RWPE1 (cell line): ENCODE data around the gene UBA3.

Experiments used
- CTCF ChIA-PET: fragments of 350-600 bp; sonication (Branson Sonifier 250); formaldehyde crosslinking; extraction: SDS; loops from one replicate; lab custom pipeline; 2021; lab: Yijun Ruan, JAX
- POLR2A ChIA-PET: fragments of 400-600 bp; formaldehyde crosslinking; extraction: SDS; loops from one replicate; lab custom pipeline; 2020; ENCODE audit warnings: antibody characterized with exemption; ENCODE audit not compliant: low non-redundant PET; lab: Yijun Ruan, JAX
- DNase-seq: peaks from one replicate; pipeline ENCODE4 v3.0.0; 2012; ENCODE audit warnings: low spot score
- H3K27ac ChIP-seq: fragments of 450-650 bp; 2 replicates; pipeline ENCODE4 v1.5.1; 2017
- CTCF ChIP-seq: fragments of 450-650 bp; conservative IDR thresholded peaks from 2 replicates; pipeline ENCODE4 v1.5.1; 2017; ENCODE audit warnings: low read depth, mild to moderate bottlenecking

The UBA3 gene

GRCh38 chr3:69032142-69032541 is 48.0 kb downstream of the UBA3 start:
- ChIA-PET CTCF (no interaction called here), POLR2A (no interaction called here)
- H3K27ac ChIP-seq: no peak overlapping the region
- no peak for TF ChIP-seq CTCF
- no peak for DNase-seq

GRCh38 chr3:69031635-69032034 is 48.5 kb downstream of the UBA3 start:
- POLR2A ChIA-PET: no interaction called here
- CTCF ChIA-PET: no interaction called here
- H3K27ac ChIP-seq: no peak overlapping the region
- no peak for TF ChIP-seq CTCF
- no peak for DNase-seq

GRCh38 chr3:69020857-69021256 is 59.3 kb downstream of the UBA3 start:
- no peak for DNase-seq
- no peak; the same call in 1 of the 2 replicates for TF ChIP-seq CTCF
- no peak overlapping the region for H3K27ac ChIP-seq
- ChIA-PET CTCF (no interaction called here), POLR2A (no interaction called here)

- POLR2A ChIA-PET: no interaction called here
- no peak overlapping the region for H3K27ac ChIP-seq
- no peak for DNase-seq
- peak; percentile 64 for TF ChIP-seq CTCF
- CTCF ChIA-PET: no interaction called here
These were observed 59.7 kb downstream of the UBA3 start for GRCh38 chr3:69020424-69020823.

GRCh38 chr3:69016901-69017300 is 63.3 kb downstream of the UBA3 start:
- CTCF ChIA-PET: no interaction called here

GRCh38 chr3:69016102-69016501 is 64.1 kb downstream of the UBA3 start:
- ChIA-PET CTCF (no interaction called here), POLR2A (no interaction called here)
- no peak for TF ChIP-seq CTCF
- DNase-seq: no peak
- H3K27ac ChIP-seq: no peak overlapping the region

More at GRCh38 chr3:69016901-69017300, 63.3 kb downstream of the UBA3 start:
- DNase-seq: no peak
- H3K27ac ChIP-seq: no peak overlapping the region
- no peak for TF ChIP-seq CTCF
- POLR2A ChIA-PET: no interaction called here
